Kasumi-1 (cell line): ENCODE data around the gene ATL1.
"Not testable (repeated sequence)": the region's sequence is repeated elsewhere in the genome, so short reads cannot be mapped to it uniquely, and the experiment has no call there.

ENCODE experiments used
- DNase-seq, 2 experiments: peaks; one replicate each; lab custom pipeline; 2025; lab: John Stamatoyannopoulos, UW

Gene ATL1

GRCh38 chr14:50534997-50535396, 24.9 kb upstream of the ATL1 start:
- DNase-seq: no peak

GRCh38 chr14:50538034-50538433, 21.9 kb upstream of the ATL1 start:
- DNase-seq: not testable (repeated sequence)

GRCh38 chr14:50539051-50539450, 20.9 kb upstream of the ATL1 start:
- no peak for DNase-seq

- no peak for DNase-seq
Observed at GRCh38 chr14:50541159-50541567, 18.8 kb upstream of the ATL1 start.

GRCh38 chr14:50542941-50543418, 17.0 kb upstream of the ATL1 start:
- peak; percentile 71 to 81 for DNase-seq

- no peak for DNase-seq
Observed at GRCh38 chr14:50544911-50545310, 15.0 kb upstream of the ATL1 start.

- no peak for DNase-seq
Observed at GRCh38 chr14:50545618-50546017, 14.3 kb upstream of the ATL1 start.

GRCh38 chr14:50550294-50550693, 9.7 kb upstream of the ATL1 start:
- DNase-seq: no peak

- DNase-seq: peak in 1 of 2 experiments; percentile 20
Observed at GRCh38 chr14:50551877-50552276, 8.1 kb upstream of the ATL1 start.

GRCh38 chr14:50552796-50553195, 7.1 kb upstream of the ATL1 start:
- DNase-seq: not testable (repeated sequence)

- DNase-seq: no peak
Observed at GRCh38 chr14:50560931-50561285, 963 bp downstream of the ATL1 start.

GRCh38 chr14:50562841-50563240, 2.9 kb downstream of the ATL1 start:
- no peak for DNase-seq

GRCh38 chr14:50569714-50570274, 9.8 kb downstream of the ATL1 start:
- DNase-seq: no peak

GRCh38 chr14:50573862-50574261, 13.9 kb downstream of the ATL1 start:
- no peak for DNase-seq

GRCh38 chr14:50575769-50576168, 15.8 kb downstream of the ATL1 start:
- DNase-seq: no peak

GRCh38 chr14:50577982-50578381, 18.0 kb downstream of the ATL1 start:
- DNase-seq: no peak

GRCh38 chr14:50578433-50578832, 18.5 kb downstream of the ATL1 start:
- DNase-seq: peak in 1 of 2 experiments; percentile 15

- no peak for DNase-seq
Observed at GRCh38 chr14:50590464-50590863, 30.5 kb downstream of the ATL1 start.

- no peak for DNase-seq
Observed at GRCh38 chr14:50594577-50595316, 34.8 kb downstream of the ATL1 start.

- no peak for DNase-seq
Observed at GRCh38 chr14:50598765-50599164, 38.8 kb downstream of the ATL1 start.

GRCh38 chr14:50599700-50600444, 39.9 kb downstream of the ATL1 start:
- DNase-seq: peak; percentile 34 to 58

GRCh38 chr14:50600849-50601248, 40.9 kb downstream of the ATL1 start:
- no peak for DNase-seq

- DNase-seq: no peak
Observed at GRCh38 chr14:50601394-50601793, 41.4 kb downstream of the ATL1 start.
